T-helper 1 cell treated with Interleukin-12 subunit alpha and Interleukin-12 subunit beta and Interleukin-4 antibody, amounts not matched to agents 30 ng/mL and 1 ng/mL, for 36 hours (primary cell): ENCODE measurements around the gene MB. TPM values are rescaled to one million over a fixed set of nuclear protein-coding genes. Genes with fewer than 3 reads are reported as not detected.

Source experiments
- intact Hi-C: fragments of 100-400 bp; cut with micrococcal nuclease; formaldehyde crosslinking; loops from one replicate; pipeline ENCODE4 v1.15.1; 2024
- total RNA-seq: library from RNA; stranded (reverse); gene quantifications from 2 replicates; pipeline ENCODE4 v1.2.3, GENCODE V29; 2022

The MB gene
- total RNA-seq, 1 donor from 2014 or later, result 0.61 TPM

GRCh38 chr22:35599364-35599763, 17.8 kb downstream of the MB start:
- intact Hi-C loops, result no loop called here

- intact Hi-C loops, result no loop called here
Measured at GRCh38 chr22:35598396-35598710, 18.8 kb downstream of the MB start.

DNA sequence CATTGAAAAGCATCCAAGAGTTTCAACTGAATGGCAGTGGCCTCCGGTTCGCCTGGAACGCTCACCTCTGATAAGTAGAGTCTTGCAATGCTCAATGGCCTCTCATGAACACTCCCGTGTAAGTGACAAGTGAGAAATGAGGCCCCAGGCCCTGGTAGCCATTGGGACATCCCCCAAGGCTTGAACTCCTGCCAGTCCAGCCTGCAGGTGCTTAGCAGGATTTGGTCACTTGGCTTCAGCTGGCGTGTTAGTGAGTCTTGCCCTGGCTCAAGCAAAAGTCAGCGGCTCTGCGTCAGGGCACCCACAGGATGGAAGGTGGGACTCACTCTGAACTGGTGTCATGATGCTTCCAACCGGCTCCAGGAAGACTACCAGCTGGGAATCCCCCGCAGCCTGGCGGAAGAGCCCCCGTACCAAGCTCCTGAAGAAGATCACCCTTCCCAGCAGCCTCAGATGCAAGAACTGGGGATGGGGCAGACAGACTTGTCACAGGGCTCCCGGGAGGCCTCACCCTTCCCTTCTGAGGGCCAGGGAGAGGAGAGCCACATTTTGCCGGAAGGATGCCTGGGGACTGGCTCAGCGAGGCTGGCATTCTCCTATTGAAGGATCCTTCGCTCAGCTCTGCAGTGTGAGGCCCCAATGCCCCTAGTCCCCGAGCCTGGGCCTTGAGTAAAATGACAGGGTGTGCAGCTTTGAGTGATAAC, 19.3 kb downstream of the MB start:
- intact Hi-C loops, result no loop called here

DNA sequence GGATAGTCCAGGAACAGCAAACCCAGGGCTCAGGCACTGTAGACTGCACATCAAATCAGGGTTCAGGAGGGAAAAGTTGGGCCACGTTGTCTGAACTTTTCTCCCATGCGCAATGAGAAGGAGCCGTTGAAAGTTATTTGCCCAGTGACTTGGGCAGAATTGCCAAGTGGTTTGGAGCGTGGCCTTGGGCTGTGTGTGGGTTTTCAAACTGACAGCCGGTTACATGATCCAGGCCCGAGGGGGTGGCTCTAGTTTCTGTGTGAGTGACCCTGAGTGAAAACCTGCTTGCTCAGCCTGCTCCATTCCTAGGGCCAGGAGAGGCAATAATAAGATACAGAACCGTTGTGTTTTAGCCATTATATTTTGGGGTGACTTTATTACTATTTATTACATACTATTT, 20.3 kb downstream of the MB start:
- intact Hi-C loops, result no loop called here

DNA sequence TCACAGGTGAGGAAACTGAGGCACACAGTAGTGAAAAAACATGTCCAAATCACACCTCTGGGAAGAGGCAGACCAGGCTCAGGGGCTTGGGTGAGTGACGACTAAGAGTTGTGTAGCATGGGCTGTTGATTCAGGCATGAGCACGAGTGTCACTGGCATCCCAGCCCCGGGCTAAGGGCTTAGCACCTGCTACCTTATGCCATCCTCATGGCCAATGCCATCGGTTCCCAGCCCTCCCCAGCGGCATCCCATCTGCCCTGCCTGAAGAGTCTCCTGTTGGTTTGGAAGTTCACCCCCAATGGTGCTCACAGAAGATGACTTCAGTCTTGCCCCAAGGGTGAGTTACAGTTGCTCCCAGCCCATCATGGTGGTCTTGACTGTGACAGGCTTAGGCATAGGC, 22.4 kb downstream of the MB start:
- intact Hi-C loops, result no loop called here

DNA sequence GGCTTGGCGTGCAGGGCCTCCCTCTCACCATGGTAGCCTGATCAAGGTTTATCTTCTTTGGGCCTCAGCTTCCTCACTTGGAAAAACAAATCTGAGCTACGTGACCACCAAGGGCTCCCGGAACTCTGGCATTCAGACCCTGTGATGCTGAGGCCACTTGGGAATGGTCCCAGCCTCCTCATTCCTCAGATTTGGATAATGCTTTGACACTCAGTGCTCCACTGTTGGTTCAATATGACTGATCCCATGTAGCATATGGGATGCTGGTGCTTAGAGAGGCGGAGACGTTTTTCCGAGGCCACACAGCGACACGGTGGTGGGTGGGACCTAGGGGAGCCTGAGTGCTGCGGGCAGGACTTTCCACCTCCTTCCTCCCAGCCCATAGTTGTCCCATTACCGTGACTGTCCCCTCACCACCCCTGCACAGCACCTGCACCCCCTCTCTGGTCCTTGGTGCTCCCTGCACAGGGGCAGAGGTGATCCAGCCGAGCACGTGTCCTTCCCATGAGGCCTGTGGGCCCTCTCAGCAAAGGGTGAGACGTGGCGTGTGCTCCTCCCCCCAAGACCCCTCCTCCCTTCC, 23.1 kb downstream of the MB start:
- intact Hi-C loops, result no loop called here

DNA sequence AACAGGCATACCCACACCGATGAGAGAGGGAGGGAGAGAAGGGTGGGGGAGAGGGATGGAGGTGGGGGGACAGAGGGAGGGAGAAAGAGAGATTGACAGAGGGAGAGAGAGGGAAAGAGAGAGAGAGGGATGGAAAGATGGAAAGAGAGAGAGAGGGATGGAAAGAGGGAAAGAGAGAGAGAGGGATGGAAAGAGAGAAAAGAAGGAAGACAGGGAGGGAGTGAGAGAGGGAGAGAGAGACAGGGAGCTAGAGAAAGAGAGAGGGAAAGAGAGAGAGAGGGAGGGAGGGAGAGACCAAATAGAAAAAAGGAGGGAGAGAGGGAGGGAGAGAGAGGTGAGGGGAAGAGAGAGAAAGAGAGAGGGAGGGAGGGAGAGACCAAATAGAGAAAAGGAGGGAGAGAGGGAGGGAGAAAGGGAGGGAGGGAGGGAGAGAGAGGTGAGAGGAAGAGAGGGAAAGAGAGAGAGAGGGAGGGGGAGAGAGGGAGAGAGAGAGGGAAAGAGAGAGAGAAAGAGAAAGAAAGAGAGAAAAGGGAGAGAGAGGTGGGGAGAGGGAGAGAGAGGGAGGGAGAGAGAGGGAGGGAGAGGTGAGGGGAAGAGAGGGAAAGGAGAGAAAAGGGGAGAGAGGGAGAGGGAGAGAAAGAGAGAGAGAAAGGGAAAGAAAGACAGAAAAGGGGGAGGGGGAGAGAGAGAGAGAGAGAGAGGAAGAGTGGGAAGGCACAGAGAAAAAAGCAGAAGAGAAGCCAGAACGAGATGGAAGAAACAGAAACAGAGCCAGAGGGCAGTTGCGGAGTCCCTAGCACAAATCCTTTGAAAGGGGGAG, 23.8 kb downstream of the MB start:
- intact Hi-C loops, result no loop called here

DNA sequence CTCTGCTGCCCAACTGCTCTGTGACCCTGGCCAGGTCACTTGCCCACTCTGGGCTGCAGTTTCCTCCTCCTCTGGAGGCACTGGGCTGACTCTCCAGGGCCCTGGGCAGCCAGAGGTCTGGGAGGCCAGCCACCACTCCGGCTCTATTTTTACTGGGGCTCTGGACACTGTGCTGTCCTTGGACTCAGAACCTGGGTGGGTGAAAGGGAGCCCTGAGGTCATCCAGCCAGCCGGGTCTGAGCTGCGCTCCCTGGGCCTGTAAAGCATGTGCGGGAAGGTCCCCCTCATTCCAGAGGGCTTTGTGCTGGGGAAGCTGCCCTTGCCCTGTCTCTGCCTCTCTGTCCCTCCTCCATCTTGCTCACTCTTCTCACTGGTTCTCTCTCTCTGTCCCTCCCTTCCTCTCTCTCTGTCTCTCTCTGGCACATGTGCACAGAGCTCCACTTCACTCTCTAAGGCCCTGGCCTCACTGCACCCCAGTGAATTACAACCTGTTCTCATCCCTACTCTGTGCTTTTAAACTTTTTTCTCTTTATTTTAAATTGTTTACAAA, 24.6 kb downstream of the MB start:
- intact Hi-C loops, result no loop called here

DNA sequence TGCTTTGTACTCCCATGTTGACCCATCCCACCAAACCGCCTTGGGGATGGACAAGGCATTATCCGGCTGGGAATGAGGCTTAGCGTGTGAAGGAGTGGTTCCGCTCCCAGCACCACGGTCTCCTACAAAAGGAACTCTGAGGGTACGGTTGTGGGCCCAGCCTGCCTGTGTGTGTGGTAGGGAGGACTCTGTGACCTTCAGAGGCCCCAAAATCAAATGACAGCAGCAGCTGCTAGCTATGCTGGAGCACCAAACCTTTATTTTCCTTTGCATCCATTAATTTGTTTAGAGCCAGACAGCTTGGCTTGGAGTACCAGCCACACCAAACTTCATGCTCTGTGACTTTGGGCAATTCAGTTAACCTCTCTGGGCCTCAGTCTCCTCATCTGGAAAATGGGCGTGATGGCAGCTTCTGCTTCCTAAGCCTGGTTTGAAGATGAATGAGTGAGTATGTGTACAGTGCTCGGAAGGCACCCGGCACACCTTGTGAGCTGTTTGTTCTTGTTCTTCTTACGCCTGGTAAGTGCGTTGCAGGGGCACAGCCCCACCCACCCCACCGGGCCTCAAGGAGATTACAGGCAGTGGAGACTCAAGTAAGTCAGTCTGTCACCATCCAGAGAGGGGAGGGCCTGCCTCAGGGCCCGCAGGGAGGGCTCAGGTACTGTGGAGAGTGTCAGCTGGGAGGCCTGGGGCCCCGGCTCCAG, 25.3 kb downstream of the MB start:
- intact Hi-C loops, result no loop called here

GRCh38 chr22:35590634-35591295, 26.4 kb downstream of the MB start:
- intact Hi-C loops, result no loop called here

DNA sequence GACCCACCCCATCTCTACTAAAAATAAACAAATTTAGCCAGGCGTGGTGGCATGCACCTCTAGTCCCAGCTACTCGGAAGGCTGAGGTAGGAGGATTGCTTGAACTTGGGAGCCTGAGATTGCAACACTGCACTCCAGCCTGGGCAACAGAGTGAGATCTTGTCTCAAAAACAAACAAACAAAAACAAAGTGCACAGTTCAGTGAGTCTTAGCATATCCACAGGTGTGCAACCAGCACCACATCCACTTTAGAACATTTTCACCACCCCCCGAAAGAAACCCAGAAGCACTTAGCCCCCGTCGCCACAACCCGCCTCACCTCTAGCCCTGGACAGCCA, 27.4 kb downstream of the MB start:
- intact Hi-C loops, result no loop called here

DNA sequence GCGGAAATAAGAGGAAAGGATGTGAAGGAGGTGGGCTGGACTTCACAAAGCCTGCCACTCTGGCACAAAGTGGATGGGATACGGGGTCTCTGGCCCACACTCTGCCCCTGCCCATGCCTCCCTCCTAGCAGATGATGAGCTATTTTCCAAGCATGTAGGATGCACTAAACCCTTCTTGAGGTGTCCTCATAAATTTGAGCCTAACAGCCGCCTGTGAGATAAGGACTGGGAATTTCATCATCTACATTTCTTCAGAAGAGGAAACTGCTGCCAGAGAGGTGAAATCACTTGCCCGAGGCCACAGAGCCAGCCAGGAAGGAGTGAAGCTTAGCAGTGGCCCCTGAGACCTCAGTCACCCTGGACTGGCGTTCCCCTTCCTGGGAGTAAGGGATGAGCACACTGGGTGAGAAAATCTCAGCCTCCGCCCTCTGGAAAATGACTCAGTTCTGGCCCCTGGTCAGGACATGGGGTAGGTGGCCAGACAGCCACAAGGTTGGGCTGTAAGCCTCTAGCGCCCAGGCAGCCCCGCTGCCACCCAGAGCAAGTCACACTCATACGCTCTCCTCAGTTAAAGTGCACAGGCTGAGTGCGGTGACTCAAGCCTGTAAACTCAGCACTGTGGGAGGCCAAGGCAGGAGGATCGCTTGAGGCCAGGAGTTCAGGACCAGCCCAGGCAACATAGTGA, 27.9 kb downstream of the MB start:
- intact Hi-C loops, result no loop called here

GRCh38 chr22:35587896-35588295, 29.2 kb downstream of the MB start:
- intact Hi-C loops, result no loop called here

GRCh38 chr22:35587447-35587870, 29.7 kb downstream of the MB start:
- intact Hi-C loops, result no loop called here

DNA sequence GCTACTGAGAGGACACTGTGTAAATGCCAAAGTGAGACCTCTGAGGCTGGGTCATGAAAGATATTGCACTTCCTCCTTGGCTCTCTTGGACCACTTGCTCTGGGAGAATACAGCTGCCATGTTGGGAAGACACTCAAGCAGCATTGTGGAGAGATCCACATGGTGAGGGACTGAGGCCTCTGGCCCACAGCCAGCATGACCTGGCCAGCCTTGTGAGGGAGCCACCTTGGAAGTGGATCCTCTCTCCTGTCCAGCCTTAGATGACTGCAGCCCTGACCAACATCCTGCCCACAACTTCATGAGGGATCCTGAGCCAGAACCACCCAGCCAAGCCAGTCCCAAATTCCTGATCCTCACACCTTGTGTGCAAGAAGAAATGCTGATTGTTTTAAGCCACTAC, 30.4 kb downstream of the MB start:
- intact Hi-C loops, result no loop called here

DNA sequence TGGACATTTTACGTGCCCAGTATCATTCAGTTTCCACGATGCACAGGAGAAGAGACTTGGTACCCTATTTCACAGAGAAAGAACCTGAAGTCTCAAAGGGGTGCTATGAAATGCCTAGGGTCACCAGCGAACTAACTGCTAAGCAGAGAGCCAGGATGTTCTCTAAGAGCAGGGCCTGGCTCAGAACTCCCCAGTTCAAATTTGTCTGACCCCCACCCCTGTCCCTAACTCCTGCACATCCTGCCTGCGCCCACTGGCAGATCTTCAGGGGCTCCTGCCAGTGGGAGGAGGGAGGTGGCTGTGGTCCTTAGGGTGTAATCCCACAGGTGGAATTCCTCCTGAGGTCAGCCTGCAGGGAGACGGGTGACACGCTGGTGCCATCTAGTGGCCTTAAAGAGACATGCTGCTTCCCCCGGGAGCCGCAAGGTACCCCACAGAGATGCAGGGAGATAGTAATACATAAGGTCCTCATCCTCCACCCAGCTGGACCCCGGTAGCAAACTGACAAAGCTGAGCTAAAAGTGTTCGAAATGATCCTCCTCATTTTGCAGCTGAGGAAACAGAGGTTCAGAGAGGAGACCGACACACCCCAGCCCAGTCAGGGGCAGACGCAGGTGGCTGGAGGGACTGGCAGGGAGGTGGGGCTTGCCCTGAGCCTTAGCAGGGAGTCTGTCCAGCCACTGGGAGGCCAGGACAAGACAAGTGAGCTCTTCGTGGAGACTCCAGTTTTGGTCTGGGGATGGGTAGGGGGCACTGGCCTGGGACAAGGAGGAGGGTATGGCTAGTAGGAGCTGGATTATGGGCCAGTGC, 34.1 kb downstream of the MB start:
- intact Hi-C loops, result loop anchor here (1.0 to 5.0 kb wide), 3 partner anchors 40 to 233 kb away; no protein-coding TSS in a partner anchor

- intact Hi-C loops, result loop anchor here (5.0 kb wide), 1 partner anchor 150 kb away; no protein-coding TSS in a partner anchor
Measured at GRCh38 chr22:35582218-35582860, 34.8 kb downstream of the MB start.

GRCh38 chr22:35581023-35581413, 36.1 kb downstream of the MB start:
- intact Hi-C loops, result loop anchor here (5.0 kb wide), 1 partner anchor 149 kb away; no protein-coding TSS in a partner anchor
